IMR-90 (cell line): ENCODE results near the gene PTPRG. TPM values are rescaled to one million over a fixed set of nuclear protein-coding genes. Genes with fewer than 3 reads are reported as not detected.

ENCODE experiments used
- ATAC-seq: fragments of 200-7000 bp; cut with Tn5 transposase; 2 replicates; pipeline ENCODE4 v1.9.1; 2020; ENCODE audit warnings: low read depth, mild to moderate bottlenecking, moderate library complexity
- BruUV-seq: library from RNA; stranded (reverse); fragments of 400-500 nt; replicated peaks from 2 replicates; lab custom pipeline; 2021; lab: Mats Ljungman, UMichigan
- CTCF ChIA-PET: fragments of 300-600 bp; formaldehyde crosslinking; extraction: SDS; loops from one replicate; lab custom pipeline; 2021; ENCODE audit warnings: antibody characterized with exemption; lab: Yijun Ruan, JAX
- POLR2A ChIA-PET: fragments of 300-600 bp; sonication (Branson Sonifier 250); formaldehyde crosslinking; loops from one replicate; lab custom pipeline; 2022; ENCODE audit warnings: antibody characterized with exemption; ENCODE audit not compliant: unreplicated experiment; lab: Charles Lee
- DNase-seq: peaks from one replicate; pipeline ENCODE4 v3.0.0; 2013
- H2AFZ ChIP-seq: replicated peaks from 2 replicates; pipeline ENCODE3; 2013; ENCODE audit warnings: low read length, mild to moderate bottlenecking; ENCODE audit not compliant: poor library complexity
- H2AK5ac ChIP-seq: 2 replicates; pipeline ENCODE4 v1.6.1; 2013; ENCODE audit warnings: low read depth, low read length, inconsistent platforms
- H2AK9ac ChIP-seq: replicated peaks from 2 replicates; pipeline ENCODE3; 2013; ENCODE audit warnings: mild to moderate bottlenecking, low read depth, low read length, moderate library complexity; ENCODE audit not compliant: poor library complexity
- H2BK120ac ChIP-seq: 2 replicates; pipeline ENCODE4 v1.6.1; 2013; ENCODE audit warnings: low read depth, low read length, inconsistent platforms
- H2BK15ac ChIP-seq: 3 replicates; pipeline ENCODE4 v1.6.1; 2013; ENCODE audit warnings: low read depth, low read length, inconsistent platforms
- H2BK20ac ChIP-seq: 2 replicates; pipeline ENCODE4 v1.6.1; 2013; ENCODE audit warnings: low read depth, mild to moderate bottlenecking, inconsistent platforms, low read length, moderate library complexity
- H2BK5ac ChIP-seq: 2 replicates; pipeline ENCODE4 v1.6.1; 2013; ENCODE audit warnings: mild to moderate bottlenecking, low read depth, low read length, inconsistent platforms; ENCODE audit not compliant: poor library complexity, severe bottlenecking
- H3K14ac ChIP-seq: replicated peaks from 2 replicates; pipeline ENCODE4 v1.6.1; 2013; ENCODE audit warnings: low read depth, low read length, inconsistent platforms
- H3K18ac ChIP-seq: 2 replicates; pipeline ENCODE4 v1.6.1; 2013; ENCODE audit warnings: low read depth, low read length, control low read depth
- H3K23ac ChIP-seq: 2 replicates; pipeline ENCODE4 v1.6.1; 2013; ENCODE audit warnings: low read depth, low read length, inconsistent platforms
- H3K27ac ChIP-seq: 2 replicates; pipeline ENCODE4 v1.5.1; 2013; ENCODE audit warnings: mild to moderate bottlenecking, control low read depth, low read length; ENCODE audit not compliant: insufficient read depth
- H3K27me3 ChIP-seq: 2 replicates; pipeline ENCODE4 v1.6.1; 2013; ENCODE audit warnings: low read length; ENCODE audit not compliant: control insufficient read depth, insufficient read depth
- H3K36me3 ChIP-seq: 2 replicates; pipeline ENCODE4 v1.6.1; 2013; ENCODE audit warnings: low read length, mixed read lengths; ENCODE audit not compliant: control insufficient read depth, insufficient read depth
- H3K4ac ChIP-seq: 2 replicates; pipeline ENCODE4 v1.6.1; 2013; ENCODE audit warnings: low read depth, low read length, inconsistent platforms
- H3K4me1 ChIP-seq: 2 replicates; pipeline ENCODE4 v1.6.1; 2013; ENCODE audit warnings: low read length, mixed read lengths; ENCODE audit not compliant: control insufficient read depth, insufficient read depth
- H3K4me2 ChIP-seq: 2 replicates; pipeline ENCODE4 v1.6.1; 2013; ENCODE audit warnings: low read depth, mild to moderate bottlenecking, control low read depth, low read length, moderate library complexity
- H3K4me3 ChIP-seq: 2 replicates; pipeline ENCODE4 v1.5.1; 2013; ENCODE audit warnings: low read depth, mild to moderate bottlenecking, control low read depth, low read length, moderate library complexity; ENCODE audit not compliant: insufficient read depth
- H3K56ac ChIP-seq: 2 replicates; pipeline ENCODE4 v1.6.1; 2013; ENCODE audit warnings: low read length, inconsistent platforms; ENCODE audit not compliant: insufficient read depth; ENCODE audit errors: extremely low read depth
- H3K79me1 ChIP-seq, 2 experiments: 2 replicates each; pipeline ENCODE4 v1.6.1; 2013; ENCODE audit warnings: low read length in 2 of 2, inconsistent platforms in 1 of 2, low read depth in 1 of 2
- H3K9ac ChIP-seq: 2 replicates; pipeline ENCODE4 v1.6.1; 2013; ENCODE audit warnings: low read depth, low read length, control low read depth
- H3K9me1 ChIP-seq: 2 replicates; pipeline ENCODE4 v1.6.1; 2013; ENCODE audit warnings: low read length, inconsistent platforms; ENCODE audit not compliant: insufficient read depth
- H3K9me3 ChIP-seq: 2 replicates; pipeline ENCODE4 v1.6.1; 2013; ENCODE audit warnings: low read length; ENCODE audit not compliant: control insufficient read depth, insufficient read depth
- H4K20me1 ChIP-seq: 2 replicates; pipeline ENCODE4 v1.6.1; 2013; ENCODE audit warnings: low read length, inconsistent platforms; ENCODE audit not compliant: insufficient read depth
- H4K5ac ChIP-seq: 2 replicates; pipeline ENCODE4 v1.6.1; 2013; ENCODE audit warnings: mild to moderate bottlenecking, low read depth, low read length, control low read depth
- H4K8ac ChIP-seq, 2 experiments: 2 replicates each; pipeline ENCODE4 v1.6.1; 2013; ENCODE audit warnings: low read depth in 2 of 2, low read length in 2 of 2, control low read depth in 1 of 2, inconsistent platforms in 1 of 2
- H4K91ac ChIP-seq: 2 replicates; pipeline ENCODE4 v1.6.1; 2013; ENCODE audit warnings: low read depth, low read length, inconsistent platforms; ENCODE audit not compliant: insufficient read depth
- CEBPB ChIP-seq: IDR thresholded peaks from 2 replicates; pipeline ENCODE4 v1.6.1; 2012; ENCODE audit warnings: low read depth, low read length, improper control_type of control experiment
- MAFK ChIP-seq: IDR thresholded peaks from 2 replicates; pipeline ENCODE4 v1.6.1; 2012; ENCODE audit warnings: low read depth, low read length, improper control_type of control experiment
- MXI1 ChIP-seq: IDR thresholded peaks from 2 replicates; pipeline ENCODE4 v1.6.1; 2012; ENCODE audit warnings: low read depth, mild to moderate bottlenecking, low read length, moderate library complexity, borderline replicate concordance
- RCOR1 ChIP-seq: IDR thresholded peaks from 2 replicates; pipeline ENCODE4 v1.6.1; 2012; ENCODE audit warnings: mild to moderate bottlenecking, low read length, improper control_type of control experiment; ENCODE audit not compliant: insufficient replicate concordance
- SMC3 ChIP-seq: fragments of 150-350 bp; IDR thresholded peaks from 2 replicates; pipeline ENCODE4 v1.6.1; 2016; ENCODE audit warnings: low read depth, mild to moderate bottlenecking, antibody characterized with exemption, low read length, moderate library complexity
- WGBS, 2 experiments: methylation state at CpG; one replicate each; pipeline versions ENCODE4 v1.1.5 to v1.1.7; 2013; ENCODE audit warnings: missing lambda C conversion rate in 2 of 2; ENCODE audit not compliant: insufficient read length in 1 of 2; ENCODE audit errors: extremely low coverage in 2 of 2; 5-methylcytosine and 5-hydroxymethylcytosine counted together
- dilution Hi-C: fragments of 300-500 bp; cut with HindIII; formaldehyde crosslinking; loops from one replicate; pipeline ENCODE4 v1.14.3; 2018; ENCODE audit warnings: low sequenced_read_pairs; ENCODE audit not compliant: unreplicated experiment
- in situ Hi-C: fragments of 300-500 bp; cut with MboI; formaldehyde crosslinking; loops from 3 replicates; pipeline ENCODE4 v1.14.3; 2019; ENCODE audit warnings: low sequenced_read_pairs, inconsistent platforms, mixed read lengths
- intact Hi-C: fragments of 100-400 bp; cut with micrococcal nuclease; formaldehyde crosslinking; loops from 2 replicates; pipeline ENCODE4 v1.10.0; 2022
- polyA plus RNA-seq, 3 experiments: library from polyadenylated mRNA; depleted of rRNA; stranded (reverse); fragments of >200 nt; gene quantifications; 2 replicates each; pipeline ENCODE4 v1.2.3, GENCODE V29; 2012; ENCODE audit warnings: low replicate concordance in 1 of 3
- total RNA-seq: library from RNA; depleted of rRNA; stranded (reverse); fragments of >200 nt; gene quantifications from 2 replicates; pipeline ENCODE4 v1.2.3, GENCODE V29; 2012
- TF ChIP-seq, protein P1 (sequence below): fragments of 150-350 bp; IDR thresholded peaks from 2 replicates; pipeline ENCODE4 v1.6.1; 2016; ENCODE audit warnings: low read depth, mild to moderate bottlenecking, low read length, moderate library complexity, borderline replicate concordance
- TF ChIP-seq, protein P2 (sequence below): fragments of 150-350 bp; IDR thresholded peaks from 2 replicates; pipeline ENCODE4 v1.6.1; 2017; ENCODE audit warnings: mild to moderate bottlenecking, antibody characterized with exemption, low read length, low read depth
- TF ChIP-seq, protein P3 (sequence below): conservative IDR thresholded peaks from 2 replicates; pipeline ENCODE4 v1.5.1; 2012; ENCODE audit warnings: mild to moderate bottlenecking, low read depth, low read length, improper control_type of control experiment

PTPRG gene
- total and polyA plus RNA-seq, 2 of the 4 experiments (the other 2 are of a cell fraction) = 7.7 to 31.0 TPM

DNA sequence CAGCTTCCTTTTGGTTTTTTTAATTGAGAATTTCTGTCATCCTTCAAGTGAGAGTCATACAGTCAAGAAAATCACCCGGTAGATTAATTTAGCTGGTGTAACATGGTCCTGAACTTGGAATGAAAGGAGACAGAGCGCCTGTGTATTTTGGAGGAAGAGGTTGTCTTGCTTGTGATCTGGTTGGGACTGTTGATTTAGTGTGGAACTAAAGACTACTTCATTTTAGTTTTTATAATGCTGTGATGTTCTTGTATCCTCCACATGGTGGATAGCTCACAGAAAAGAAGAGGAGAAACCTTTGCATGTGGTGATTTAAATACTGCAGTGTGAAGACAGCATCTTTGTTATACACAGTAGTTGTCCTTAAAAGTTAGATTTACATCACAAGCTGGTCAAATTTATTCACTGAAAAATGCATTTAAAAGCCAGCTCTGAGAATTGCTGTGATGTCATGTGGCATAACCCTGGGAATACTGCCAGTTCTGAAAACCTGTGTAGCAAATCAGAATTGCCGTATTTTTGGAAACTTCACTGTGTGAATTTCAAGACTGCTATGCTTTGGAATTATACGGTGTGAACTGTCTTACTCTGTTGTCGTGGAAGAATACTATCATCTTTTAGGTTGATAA is 268.5 kb downstream of the PTPRG start (continued):
- TF ChIP-seq, protein P1, sequence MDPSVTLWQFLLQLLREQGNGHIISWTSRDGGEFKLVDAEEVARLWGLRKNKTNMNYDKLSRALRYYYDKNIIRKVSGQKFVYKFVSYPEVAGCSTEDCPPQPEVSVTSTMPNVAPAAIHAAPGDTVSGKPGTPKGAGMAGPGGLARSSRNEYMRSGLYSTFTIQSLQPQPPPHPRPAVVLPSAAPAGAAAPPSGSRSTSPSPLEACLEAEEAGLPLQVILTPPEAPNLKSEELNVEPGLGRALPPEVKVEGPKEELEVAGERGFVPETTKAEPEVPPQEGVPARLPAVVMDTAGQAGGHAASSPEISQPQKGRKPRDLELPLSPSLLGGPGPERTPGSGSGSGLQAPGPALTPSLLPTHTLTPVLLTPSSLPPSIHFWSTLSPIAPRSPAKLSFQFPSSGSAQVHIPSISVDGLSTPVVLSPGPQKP = no peak

DNA sequence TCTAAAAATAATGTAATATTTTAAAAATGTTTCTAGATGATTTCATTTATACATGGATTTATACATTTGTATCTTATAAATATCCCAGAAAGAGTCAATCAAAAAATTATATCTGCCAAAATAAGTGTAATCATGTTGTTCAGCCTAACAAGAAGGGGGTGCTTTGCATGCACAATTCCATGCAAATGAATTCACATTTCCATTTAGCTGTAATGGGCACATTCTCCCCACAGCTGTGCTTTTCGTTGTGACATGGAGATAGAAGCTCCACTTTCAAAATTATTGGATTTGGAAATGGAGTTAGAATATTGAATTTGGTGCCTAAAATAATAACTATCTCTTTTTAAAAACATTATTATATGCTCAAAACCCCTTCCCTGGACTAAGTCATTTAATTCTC is 270.6 kb downstream of the PTPRG start:
- ATAC-seq = no peak
- H4K91ac ChIP-seq = no peak overlapping the region

More for the DNA sequence above, 270.6 kb downstream of the PTPRG start:
- Histone ChIP-seq H3K14ac (peak overlapping the region; percentile 48; the same call in 1 of the 2 replicates), H4K20me1 (peaks cover 14% of the 10 kb centered on the region; the same call in 1 of the 2 replicates), H2BK15ac (no peak overlapping the region), H2BK120ac (no peak overlapping the region), H3K4me1 (peaks cover 5% of the 10 kb centered on the region), H3K18ac (no peak overlapping the region), H3K27ac (no peak overlapping the region), H3K56ac (no peak overlapping the region), H3K23ac (0 out of 2 replicates have a peak overlapping the region, but pooled peaks have one; percentile 38), H3K9ac (no peak overlapping the region), H3K9me1 (peaks cover 8% of the 10 kb centered on the region), H2AFZ (no peak overlapping the region), H3K79me1 (peaks cover 12 to 57% of the 10 kb centered on the region in 2 experiments), H3K4ac (no peak overlapping the region), H3K36me3 (no peaks in the 10 kb centered on the region), H2AK9ac (no peak overlapping the region), H3K9me3 (no peaks in the 10 kb centered on the region), H2AK5ac (0 out of 2 replicates have a peak overlapping the region, but pooled peaks have one; percentile 3), H3K4me2 (no peak overlapping the region), H2BK20ac (no peak overlapping the region), H4K5ac (no peak overlapping the region), H2BK5ac (no peak overlapping the region), H3K4me3 (no peak overlapping the region), H3K27me3 (no peaks in the 10 kb centered on the region), H4K8ac (no peak overlapping the region)
- no TSS peak for BruUV-seq
- dilution Hi-C loops (no loop called here), intact Hi-C loops (no loop called here), in situ Hi-C loops (no loop called here)
- DNase-seq = no peak
- no CpG with 5 or more reads among the region's 1 CpG for WGBS, 2 experiments
- TF ChIP-seq, protein P2, sequence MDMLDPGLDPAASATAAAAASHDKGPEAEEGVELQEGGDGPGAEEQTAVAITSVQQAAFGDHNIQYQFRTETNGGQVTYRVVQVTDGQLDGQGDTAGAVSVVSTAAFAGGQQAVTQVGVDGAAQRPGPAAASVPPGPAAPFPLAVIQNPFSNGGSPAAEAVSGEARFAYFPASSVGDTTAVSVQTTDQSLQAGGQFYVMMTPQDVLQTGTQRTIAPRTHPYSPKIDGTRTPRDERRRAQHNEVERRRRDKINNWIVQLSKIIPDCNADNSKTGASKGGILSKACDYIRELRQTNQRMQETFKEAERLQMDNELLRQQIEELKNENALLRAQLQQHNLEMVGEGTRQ = no peak
- TF ChIP-seq MAFK = no peak
- no peak for TF ChIP-seq SMC3
- no peak for TF ChIP-seq RCOR1
- TF ChIP-seq, protein P3, sequence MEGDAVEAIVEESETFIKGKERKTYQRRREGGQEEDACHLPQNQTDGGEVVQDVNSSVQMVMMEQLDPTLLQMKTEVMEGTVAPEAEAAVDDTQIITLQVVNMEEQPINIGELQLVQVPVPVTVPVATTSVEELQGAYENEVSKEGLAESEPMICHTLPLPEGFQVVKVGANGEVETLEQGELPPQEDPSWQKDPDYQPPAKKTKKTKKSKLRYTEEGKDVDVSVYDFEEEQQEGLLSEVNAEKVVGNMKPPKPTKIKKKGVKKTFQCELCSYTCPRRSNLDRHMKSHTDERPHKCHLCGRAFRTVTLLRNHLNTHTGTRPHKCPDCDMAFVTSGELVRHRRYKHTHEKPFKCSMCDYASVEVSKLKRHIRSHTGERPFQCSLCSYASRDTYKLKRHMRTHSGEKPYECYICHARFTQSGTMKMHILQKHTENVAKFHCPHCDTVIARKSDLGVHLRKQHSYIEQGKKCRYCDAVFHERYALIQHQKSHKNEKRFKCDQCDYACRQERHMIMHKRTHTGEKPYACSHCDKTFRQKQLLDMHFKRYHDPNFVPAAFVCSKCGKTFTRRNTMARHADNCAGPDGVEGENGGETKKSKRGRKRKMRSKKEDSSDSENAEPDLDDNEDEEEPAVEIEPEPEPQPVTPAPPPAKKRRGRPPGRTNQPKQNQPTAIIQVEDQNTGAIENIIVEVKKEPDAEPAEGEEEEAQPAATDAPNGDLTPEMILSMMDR = no peak
- no peak for TF ChIP-seq MXI1
- no peak for TF ChIP-seq CEBPB
- ChIA-PET POLR2A (no interaction called here), CTCF (no interaction called here)
